Measurements from ENCODE around the gene TAAR1. TPM values are rescaled to one million over a fixed set of nuclear protein-coding genes. Genes with fewer than 3 reads are reported as not detected.
"Not testable (repeated sequence)": the region's sequence is repeated elsewhere in the genome, so short reads cannot be mapped to it uniquely, and the experiment has no call there.

TAAR1 gene
- total RNA-seq, 1 experiment from 2014 or later = not detected

DNA sequence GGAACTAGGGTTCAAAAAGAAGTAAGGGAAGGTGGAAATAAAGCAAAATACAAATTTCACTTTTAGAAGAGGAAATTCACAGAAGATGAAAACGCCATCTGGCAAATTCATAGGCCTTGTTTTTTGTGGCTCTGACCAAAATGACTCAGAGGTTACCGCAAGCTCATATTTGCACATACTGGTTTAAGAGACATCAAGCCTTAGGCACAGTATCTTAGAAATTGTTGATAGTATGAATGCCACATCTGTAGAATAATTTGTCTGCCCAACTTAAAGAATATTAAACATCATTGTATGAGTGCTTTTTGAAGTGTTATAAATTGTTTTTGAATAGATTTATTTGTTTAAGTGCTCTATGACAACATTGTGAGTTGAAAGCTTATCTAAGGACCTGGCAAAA is 10.6 kb downstream of the TAAR1 start:
- no peak for TF ChIP-seq TCF7L2 (IDR thresholded peaks at IDR 0.05; ENCODE audit: low read depth, low read length)
- TF ChIP-seq SIN3A (IDR thresholded peaks at IDR 0.05; ENCODE audit: borderline replicate concordance, insufficient read depth, low read depth, low read length) = no peak
- TF ChIP-seq, protein P1, sequence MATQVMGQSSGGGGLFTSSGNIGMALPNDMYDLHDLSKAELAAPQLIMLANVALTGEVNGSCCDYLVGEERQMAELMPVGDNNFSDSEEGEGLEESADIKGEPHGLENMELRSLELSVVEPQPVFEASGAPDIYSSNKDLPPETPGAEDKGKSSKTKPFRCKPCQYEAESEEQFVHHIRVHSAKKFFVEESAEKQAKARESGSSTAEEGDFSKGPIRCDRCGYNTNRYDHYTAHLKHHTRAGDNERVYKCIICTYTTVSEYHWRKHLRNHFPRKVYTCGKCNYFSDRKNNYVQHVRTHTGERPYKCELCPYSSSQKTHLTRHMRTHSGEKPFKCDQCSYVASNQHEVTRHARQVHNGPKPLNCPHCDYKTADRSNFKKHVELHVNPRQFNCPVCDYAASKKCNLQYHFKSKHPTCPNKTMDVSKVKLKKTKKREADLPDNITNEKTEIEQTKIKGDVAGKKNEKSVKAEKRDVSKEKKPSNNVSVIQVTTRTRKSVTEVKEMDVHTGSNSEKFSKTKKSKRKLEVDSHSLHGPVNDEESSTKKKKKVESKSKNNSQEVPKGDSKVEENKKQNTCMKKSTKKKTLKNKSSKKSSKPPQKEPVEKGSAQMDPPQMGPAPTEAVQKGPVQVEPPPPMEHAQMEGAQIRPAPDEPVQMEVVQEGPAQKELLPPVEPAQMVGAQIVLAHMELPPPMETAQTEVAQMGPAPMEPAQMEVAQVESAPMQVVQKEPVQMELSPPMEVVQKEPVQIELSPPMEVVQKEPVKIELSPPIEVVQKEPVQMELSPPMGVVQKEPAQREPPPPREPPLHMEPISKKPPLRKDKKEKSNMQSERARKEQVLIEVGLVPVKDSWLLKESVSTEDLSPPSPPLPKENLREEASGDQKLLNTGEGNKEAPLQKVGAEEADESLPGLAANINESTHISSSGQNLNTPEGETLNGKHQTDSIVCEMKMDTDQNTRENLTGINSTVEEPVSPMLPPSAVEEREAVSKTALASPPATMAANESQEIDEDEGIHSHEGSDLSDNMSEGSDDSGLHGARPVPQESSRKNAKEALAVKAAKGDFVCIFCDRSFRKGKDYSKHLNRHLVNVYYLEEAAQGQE (IDR thresholded peaks at IDR 0.05; ENCODE audit: insufficient read depth in 1 of 2, low read depth in 2 of 2, low read length in 1 of 2) = no peak
- no peak for TF ChIP-seq POLR2AphosphoS5 (IDR thresholded peaks at IDR 0.05; ENCODE audit: low read depth, low read length)
- TF ChIP-seq, protein P2, sequence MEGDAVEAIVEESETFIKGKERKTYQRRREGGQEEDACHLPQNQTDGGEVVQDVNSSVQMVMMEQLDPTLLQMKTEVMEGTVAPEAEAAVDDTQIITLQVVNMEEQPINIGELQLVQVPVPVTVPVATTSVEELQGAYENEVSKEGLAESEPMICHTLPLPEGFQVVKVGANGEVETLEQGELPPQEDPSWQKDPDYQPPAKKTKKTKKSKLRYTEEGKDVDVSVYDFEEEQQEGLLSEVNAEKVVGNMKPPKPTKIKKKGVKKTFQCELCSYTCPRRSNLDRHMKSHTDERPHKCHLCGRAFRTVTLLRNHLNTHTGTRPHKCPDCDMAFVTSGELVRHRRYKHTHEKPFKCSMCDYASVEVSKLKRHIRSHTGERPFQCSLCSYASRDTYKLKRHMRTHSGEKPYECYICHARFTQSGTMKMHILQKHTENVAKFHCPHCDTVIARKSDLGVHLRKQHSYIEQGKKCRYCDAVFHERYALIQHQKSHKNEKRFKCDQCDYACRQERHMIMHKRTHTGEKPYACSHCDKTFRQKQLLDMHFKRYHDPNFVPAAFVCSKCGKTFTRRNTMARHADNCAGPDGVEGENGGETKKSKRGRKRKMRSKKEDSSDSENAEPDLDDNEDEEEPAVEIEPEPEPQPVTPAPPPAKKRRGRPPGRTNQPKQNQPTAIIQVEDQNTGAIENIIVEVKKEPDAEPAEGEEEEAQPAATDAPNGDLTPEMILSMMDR (IDR thresholded peaks at IDR 0.05) = no peak
- ATAC-seq (0 out of 2 replicates have a peak, but pooled peaks have one; percentile 53), DNase-seq (ENCODE audit: low read depth, low spot score) (no peak)
- ChIA-PET POLR2A (no interaction called here), CTCF (no interaction called here)
- in situ Hi-C loops (cut with HindIII; ENCODE audit: low pct_unique_long_range_greater_than_20kb, low sequenced_read_pairs) = no loop called here
- Histone ChIP-seq H3K9me3 (ENCODE audit: control insufficient read depth, insufficient read depth, low read depth, low read length) (no peaks in the 10 kb centered on the region), H3K4me3 (ENCODE audit: low read depth in 2 of 2, low read length in 2 of 2) (no peak overlapping the region), H3K27ac (ENCODE audit: low read length) (no peak overlapping the region), H3K4me1 (ENCODE audit: control insufficient read depth, insufficient read depth, low read length) (no peaks in the 10 kb centered on the region), H3K27me3 (ENCODE audit: control insufficient read depth, insufficient read depth, low read length) (no peaks in the 10 kb centered on the region), H3K36me3 (ENCODE audit: control insufficient read depth, insufficient read depth, low read length) (no peaks in the 10 kb centered on the region)
- intact Hi-C loops (cut with micrococcal nuclease; ENCODE audit: unreplicated experiment) = no loop called here
- no TSS peak for BruUV-seq (replicated peaks)

DNA sequence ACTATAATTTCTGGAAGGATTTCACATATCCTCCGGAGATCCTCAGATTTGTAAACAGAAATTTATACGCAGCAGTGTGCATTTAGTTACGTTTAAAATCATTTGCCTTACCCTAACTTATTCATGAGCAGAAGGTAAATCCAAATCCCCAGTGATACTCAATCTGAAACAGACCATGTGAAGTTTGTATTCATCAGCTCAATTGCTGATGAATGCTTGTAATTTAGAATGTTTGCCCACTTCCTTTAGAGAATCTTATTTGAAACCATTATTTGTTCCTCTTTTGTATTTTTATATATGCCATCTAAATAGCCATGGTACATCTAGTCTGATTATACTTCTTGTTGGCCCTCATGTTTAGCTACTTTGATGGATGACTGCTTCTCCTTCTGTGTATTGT is 15.4 kb downstream of the TAAR1 start:
- CTCF ChIA-PET = no interaction called here
- ATAC-seq (no peak), DNase-seq (ENCODE audit: low read depth, low spot score) (no peak)
- in situ Hi-C loops (cut with HindIII; ENCODE audit: low pct_unique_long_range_greater_than_20kb, low sequenced_read_pairs) = no loop called here
- H3K36me3 ChIP-seq (ENCODE audit: control insufficient read depth, insufficient read depth, low read length) = no peaks in the 10 kb centered on the region
- POLR2A ChIA-PET = no interaction called here
- intact Hi-C loops (cut with micrococcal nuclease; ENCODE audit: unreplicated experiment) = no loop called here
- no peak overlapping the region for H3K4me3 ChIP-seq (ENCODE audit: low read depth in 2 of 2, low read length in 2 of 2)
- BruUV-seq (replicated peaks) = no TSS peak
- no peaks in the 10 kb centered on the region for H3K9me3 ChIP-seq (ENCODE audit: control insufficient read depth, insufficient read depth, low read depth, low read length)
- no peaks in the 10 kb centered on the region for H3K4me1 ChIP-seq (ENCODE audit: control insufficient read depth, insufficient read depth, low read length)
- H3K27me3 ChIP-seq (ENCODE audit: control insufficient read depth, insufficient read depth, low read length) = no peaks in the 10 kb centered on the region
- no peak overlapping the region for H3K27ac ChIP-seq (ENCODE audit: low read length)
- TF ChIP-seq TCF7L2 (IDR thresholded peaks at IDR 0.05; ENCODE audit: low read depth, low read length) (no peak), SIN3A (IDR thresholded peaks at IDR 0.05; ENCODE audit: borderline replicate concordance, insufficient read depth, low read depth, low read length) (no peak), POLR2AphosphoS5 (IDR thresholded peaks at IDR 0.05; ENCODE audit: low read depth, low read length) (no peak)
- TF ChIP-seq, protein P1 (IDR thresholded peaks at IDR 0.05; ENCODE audit: insufficient read depth in 1 of 2, low read depth in 2 of 2, low read length in 1 of 2) = no peak
- TF ChIP-seq, protein P2 (IDR thresholded peaks at IDR 0.05) = no peak

DNA sequence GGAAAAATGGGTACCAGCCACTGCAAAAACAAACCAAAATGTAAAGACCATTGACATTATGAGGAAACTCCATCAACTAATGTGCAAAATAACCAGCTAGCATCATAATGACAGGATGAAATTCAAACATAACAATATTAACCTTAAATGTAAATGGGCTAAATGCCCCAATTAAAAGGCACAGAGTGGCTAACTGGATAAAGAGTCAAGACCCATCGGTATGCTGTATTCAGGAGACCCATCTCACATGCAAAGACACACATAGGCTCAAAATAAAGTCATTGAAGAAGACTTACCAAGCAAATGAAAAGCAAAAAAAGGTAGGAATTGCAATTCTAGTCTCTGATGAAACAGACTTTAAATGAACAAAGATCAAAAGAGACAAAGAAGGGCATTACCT is 21.8 kb downstream of the TAAR1 start:
- DNase-seq (ENCODE audit: low read depth, low spot score); in situ Hi-C loops (cut with HindIII; ENCODE audit: low pct_unique_long_range_greater_than_20kb, low sequenced_read_pairs); CTCF ChIA-PET; ATAC-seq; intact Hi-C loops (cut with micrococcal nuclease; ENCODE audit: unreplicated experiment); H3K4me3 ChIP-seq (ENCODE audit: low read depth in 2 of 2, low read length in 2 of 2); POLR2A ChIA-PET; H3K27ac ChIP-seq (ENCODE audit: low read length); H3K27me3 ChIP-seq (ENCODE audit: control insufficient read depth, insufficient read depth, low read length); H3K36me3 ChIP-seq (ENCODE audit: control insufficient read depth, insufficient read depth, low read length); H3K4me1 ChIP-seq (ENCODE audit: control insufficient read depth, insufficient read depth, low read length); BruUV-seq (replicated peaks); H3K9me3 ChIP-seq (ENCODE audit: control insufficient read depth, insufficient read depth, low read depth, low read length): not testable (repeated sequence)

DNA sequence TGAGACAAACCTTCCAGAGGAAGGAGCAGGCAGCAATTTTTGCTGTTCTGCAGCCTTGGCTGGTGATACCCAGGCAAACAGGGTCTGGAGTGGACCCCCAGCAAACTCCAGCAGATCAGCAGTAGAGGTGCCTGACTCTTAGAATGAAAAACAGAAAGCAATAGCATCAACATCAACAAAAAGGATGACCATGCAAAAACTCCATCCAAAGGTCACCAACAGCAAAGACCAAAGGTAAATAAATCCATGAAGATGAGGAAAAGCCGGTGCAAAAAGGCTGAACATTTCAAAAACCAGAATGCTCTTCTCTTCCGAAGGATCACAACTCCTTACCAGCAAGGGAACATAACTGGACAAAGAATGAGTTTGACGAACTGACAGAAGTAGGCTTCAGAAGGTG is 23.1 kb downstream of the TAAR1 start:
- ATAC-seq; BruUV-seq (replicated peaks); H3K4me3 ChIP-seq (ENCODE audit: low read depth in 2 of 2, low read length in 2 of 2); H3K27ac ChIP-seq (ENCODE audit: low read length); H3K4me1 ChIP-seq (ENCODE audit: control insufficient read depth, insufficient read depth, low read length); DNase-seq (ENCODE audit: low read depth, low spot score); in situ Hi-C loops (cut with HindIII; ENCODE audit: low pct_unique_long_range_greater_than_20kb, low sequenced_read_pairs); H3K27me3 ChIP-seq (ENCODE audit: control insufficient read depth, insufficient read depth, low read length); intact Hi-C loops (cut with micrococcal nuclease; ENCODE audit: unreplicated experiment); CTCF ChIA-PET; POLR2A ChIA-PET; H3K36me3 ChIP-seq (ENCODE audit: control insufficient read depth, insufficient read depth, low read length); H3K9me3 ChIP-seq (ENCODE audit: control insufficient read depth, insufficient read depth, low read depth, low read length): not testable (repeated sequence)

All from Panc1 (cell line).